ENCODE data around the gene SLC18B1. TPM values are rescaled to one million over a fixed set of nuclear protein-coding genes. Genes with fewer than 3 reads are reported as not detected.

SLC18B1 gene
- total RNA-seq, 4 donors from 2014 or later = 2.5 to 16.4 (median 9.0) TPM

DNA sequence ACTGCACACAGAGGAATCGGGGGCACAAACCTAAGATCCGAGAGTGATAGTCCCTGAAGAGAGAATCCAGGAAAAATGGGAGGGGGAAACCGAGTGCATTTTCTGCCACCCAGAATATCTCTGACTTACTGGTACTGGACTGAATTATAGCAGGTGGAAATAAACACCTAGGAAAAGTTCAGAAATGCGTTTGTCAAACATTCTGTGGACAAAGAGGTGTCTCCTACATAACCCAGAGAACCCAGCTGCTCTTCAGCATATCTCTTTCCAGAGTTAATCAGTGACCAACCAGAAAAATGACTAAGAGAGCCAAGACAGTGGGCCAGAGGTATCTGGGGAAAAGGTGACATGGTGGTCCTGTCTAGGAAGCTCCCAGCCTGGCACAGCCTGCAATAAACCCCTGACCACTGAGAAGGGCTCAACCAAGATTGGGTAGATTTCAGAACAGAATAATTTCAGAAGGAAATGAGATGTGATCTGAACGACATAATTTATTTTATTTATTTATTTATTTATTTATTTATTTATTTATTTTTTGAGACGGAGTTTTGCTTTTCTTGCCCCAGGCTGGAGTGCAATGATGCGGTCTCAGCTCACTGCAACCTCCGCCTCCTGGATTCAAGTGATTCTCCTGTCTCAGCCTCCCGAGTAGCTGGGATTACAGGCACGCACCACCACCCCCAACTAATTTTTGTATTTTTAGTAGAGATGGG is 78.5 kb downstream of the SLC18B1 start:
- no peak for DNase-seq
- H3K27ac ChIP-seq = no peak overlapping the region
- TF ChIP-seq, protein P1, sequence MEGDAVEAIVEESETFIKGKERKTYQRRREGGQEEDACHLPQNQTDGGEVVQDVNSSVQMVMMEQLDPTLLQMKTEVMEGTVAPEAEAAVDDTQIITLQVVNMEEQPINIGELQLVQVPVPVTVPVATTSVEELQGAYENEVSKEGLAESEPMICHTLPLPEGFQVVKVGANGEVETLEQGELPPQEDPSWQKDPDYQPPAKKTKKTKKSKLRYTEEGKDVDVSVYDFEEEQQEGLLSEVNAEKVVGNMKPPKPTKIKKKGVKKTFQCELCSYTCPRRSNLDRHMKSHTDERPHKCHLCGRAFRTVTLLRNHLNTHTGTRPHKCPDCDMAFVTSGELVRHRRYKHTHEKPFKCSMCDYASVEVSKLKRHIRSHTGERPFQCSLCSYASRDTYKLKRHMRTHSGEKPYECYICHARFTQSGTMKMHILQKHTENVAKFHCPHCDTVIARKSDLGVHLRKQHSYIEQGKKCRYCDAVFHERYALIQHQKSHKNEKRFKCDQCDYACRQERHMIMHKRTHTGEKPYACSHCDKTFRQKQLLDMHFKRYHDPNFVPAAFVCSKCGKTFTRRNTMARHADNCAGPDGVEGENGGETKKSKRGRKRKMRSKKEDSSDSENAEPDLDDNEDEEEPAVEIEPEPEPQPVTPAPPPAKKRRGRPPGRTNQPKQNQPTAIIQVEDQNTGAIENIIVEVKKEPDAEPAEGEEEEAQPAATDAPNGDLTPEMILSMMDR (IDR thresholded peaks at IDR 0.05) = no peak
- no peak for TF ChIP-seq POLR2A (IDR thresholded peaks at IDR 0.05)
- H3K4me1 ChIP-seq = no peaks in the 10 kb centered on the region
- no peaks in the 10 kb centered on the region for H3K36me3 ChIP-seq
- no peak overlapping the region for H3K4me3 ChIP-seq
- H3K9me3 ChIP-seq = no peaks in the 10 kb centered on the region
- no peaks in the 10 kb centered on the region for H3K27me3 ChIP-seq

Small RNAs within 50 kb of the gene (small RNA-seq; reads per million reads assigned to genes)
- gene SNORA33 (7.8 to 13.0 reads per million in 2 donors), gene SNORD100 (994 to 4,830 reads per million in 2 donors), gene SNORD101 (4,754 to 6,235 reads per million in 2 donors)

Other genes with a start within 250 kb of the SLC18B1 start
- not detected for gene TAAR8, start 246.0 kb downstream of the SLC18B1 start, total RNA-seq
- gene TAAR6, start 228.3 kb downstream of the SLC18B1 start, total RNA-seq = not detected
- gene TAAR5, start 208.9 kb downstream of the SLC18B1 start, total RNA-seq = not detected
- not detected for gene TAAR2, start 174.4 kb downstream of the SLC18B1 start, total RNA-seq
- not detected for gene TAAR1, start 139.5 kb downstream of the SLC18B1 start, total RNA-seq
- gene VNN1, start 84.6 kb downstream of the SLC18B1 start, total RNA-seq = 100 to 1,000 TPM in 2 of 4 donors, 10 to 100 TPM in 1, 1 to 10 TPM in 1; 4.1 to 296 (median 96.2) TPM
- 10 to 100 TPM in 1 of 4 donors, 1 to 10 TPM in 1, under 1 TPM in 1, not detected in 1; 0.57 to 10.7 (median 1.1) TPM for gene VNN2, start 40.7 kb downstream of the SLC18B1 start, total RNA-seq
- 1,000 to 10,000 TPM in 1 of 4 donors, 100 to 1,000 TPM in 3; 323 to 1,787 (median 560) TPM for gene RPS12, start 15.9 kb upstream of the SLC18B1 start, total RNA-seq

Data from Peyer's patch (tissue), 4 donors.